ENCODE data around the gene MED12L.

The MED12L gene

GRCh38 chr3:151175952-151176351 lies 90.5 kb downstream of the MED12L start:
- no peak for DNase-seq (ENCODE audit: low spot score)

- no peak for DNase-seq (ENCODE audit: low spot score)
Observed at GRCh38 chr3:151178208-151178845, 92.9 kb downstream of the MED12L start.

GRCh38 chr3:151182349-151183079 lies 97.0 kb downstream of the MED12L start:
- DNase-seq (ENCODE audit: low spot score), result no peak

- DNase-seq (ENCODE audit: low spot score), result no peak
Observed at GRCh38 chr3:151183265-151183671, 97.8 kb downstream of the MED12L start.

- DNase-seq (ENCODE audit: low spot score), result no peak
Observed at GRCh38 chr3:151191095-151191494, 105.6 kb downstream of the MED12L start.

- no peak for DNase-seq (ENCODE audit: low spot score)
Observed at GRCh38 chr3:151192545-151192944, 107.1 kb downstream of the MED12L start.

GRCh38 chr3:151195826-151196225 lies 110.4 kb downstream of the MED12L start:
- DNase-seq (ENCODE audit: low spot score), result no peak

- DNase-seq (ENCODE audit: low spot score), result no peak
Observed at GRCh38 chr3:151196434-151196833, 111.0 kb downstream of the MED12L start.

GRCh38 chr3:151197228-151197627 lies 111.8 kb downstream of the MED12L start:
- no peak for DNase-seq (ENCODE audit: low spot score)

GRCh38 chr3:151197981-151198767 lies 112.7 kb downstream of the MED12L start:
- no peak for DNase-seq (ENCODE audit: low spot score)

GRCh38 chr3:151198849-151199248 lies 113.4 kb downstream of the MED12L start:
- DNase-seq (ENCODE audit: low spot score), result no peak

- DNase-seq (ENCODE audit: low spot score), result no peak
Observed at GRCh38 chr3:151199554-151200438, 114.3 kb downstream of the MED12L start.

GRCh38 chr3:151200586-151200985 lies 115.1 kb downstream of the MED12L start:
- DNase-seq (ENCODE audit: low spot score), result no peak

- no peak for DNase-seq (ENCODE audit: low spot score)
Observed at GRCh38 chr3:151201051-151201730, 115.7 kb downstream of the MED12L start.

GRCh38 chr3:151203051-151203420 lies 117.6 kb downstream of the MED12L start, which contains the start of gene GPR171:
Gene GPR171 (minus strand): TSS chr3:151203216. CDS start chr3:151199386, 3,830 bp downstream.
- no peak for DNase-seq (ENCODE audit: low spot score)

GRCh38 chr3:151204530-151205402 lies 119.3 kb downstream of the MED12L start:
- no peak for DNase-seq (ENCODE audit: low spot score)

GRCh38 chr3:151205482-151205881 lies 120.0 kb downstream of the MED12L start:
- no peak for DNase-seq (ENCODE audit: low spot score)

- no peak for DNase-seq (ENCODE audit: low spot score)
Observed at GRCh38 chr3:151206201-151206600, 120.7 kb downstream of the MED12L start.

- DNase-seq (ENCODE audit: low spot score), result no peak
Observed at GRCh38 chr3:151209654-151210053, 124.2 kb downstream of the MED12L start.

GRCh38 chr3:151210676-151211381 lies 125.4 kb downstream of the MED12L start:
- no peak for DNase-seq (ENCODE audit: low spot score)

Measured in LoVo (cell line).